ENCODE results near the gene RTL1. TPM values are rescaled to one million over a fixed set of nuclear protein-coding genes. Genes with fewer than 3 reads are reported as not detected.
A peak's percentile ranks its signal among the peaks of the same experiment; 100 is the strongest.

Gene RTL1
- total RNA-seq, 1 donor from 2014 or later = not detected

DNA sequence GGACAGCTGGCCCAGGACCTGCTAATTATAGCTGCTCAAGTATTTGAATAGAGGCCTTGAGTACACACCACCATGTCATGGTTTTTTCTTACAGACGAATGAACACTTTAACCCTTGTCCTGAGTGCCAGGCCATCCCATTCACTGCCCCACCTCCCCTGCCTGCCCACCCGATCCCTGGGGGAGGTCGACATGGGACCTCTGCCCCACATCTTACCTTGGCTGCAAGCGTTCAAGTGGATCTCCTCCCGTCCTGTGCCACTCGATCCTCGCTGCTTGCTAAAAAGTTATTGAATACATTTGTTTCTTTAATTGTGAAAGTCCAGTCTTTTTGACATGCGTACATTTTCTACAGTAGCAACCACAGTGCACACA lies 10.3 kb downstream of the RTL1 start:
- Histone ChIP-seq H3K27ac (no peak overlapping the region), H3K36me3 (no peaks in the 10 kb centered on the region), H3K4me1 (no peaks in the 10 kb centered on the region), H3K9me3 (no peaks in the 10 kb centered on the region), H3K4me3 (no peak overlapping the region), H3K27me3 (ENCODE audit: low read depth) (peaks cover 4% of the 10 kb centered on the region)
- no peak for ATAC-seq
- no peak for TF ChIP-seq CTCF (IDR thresholded peaks at IDR 0.05)
- intact Hi-C loops (cut with DNase I) = no loop called here
- DNase-seq = no peak

DNA sequence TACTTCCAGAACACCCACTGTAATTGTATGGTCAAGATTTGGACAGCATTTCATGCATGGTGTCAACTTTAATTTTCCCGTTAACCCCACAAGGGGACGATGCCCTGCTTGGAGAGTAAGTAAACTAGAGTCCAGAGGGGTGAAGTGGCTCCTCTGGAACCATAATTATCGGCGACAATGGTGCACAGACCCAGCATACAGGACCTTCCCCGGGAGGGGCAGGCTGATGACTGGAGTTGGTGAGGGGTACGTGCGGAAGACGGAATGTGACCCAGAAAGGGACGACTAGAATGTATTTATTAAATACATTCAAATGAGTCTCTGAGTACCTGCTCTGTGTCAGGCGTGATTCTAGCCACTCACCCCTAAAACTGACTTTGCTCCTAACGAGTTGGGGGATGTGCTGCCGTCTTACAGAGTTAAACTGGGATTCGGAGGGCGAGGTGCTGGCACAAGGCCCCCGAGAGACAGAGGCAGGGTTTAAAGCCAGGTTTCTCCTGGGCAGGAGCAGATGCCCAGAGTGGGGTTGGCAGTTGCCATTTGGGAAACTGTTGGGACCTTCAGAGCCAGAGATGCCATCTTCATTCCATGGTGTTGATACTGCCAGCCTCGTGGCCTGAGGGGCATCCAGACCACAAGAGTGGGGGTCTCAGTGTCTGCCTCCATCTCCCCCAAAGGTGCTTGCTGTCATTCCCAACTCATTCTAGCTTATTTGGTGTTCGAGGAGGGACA lies 10.9 kb downstream of the RTL1 start:
- intact Hi-C loops (cut with DNase I) = no loop called here
- no peaks in the 10 kb centered on the region for H3K9me3 ChIP-seq

DNA sequence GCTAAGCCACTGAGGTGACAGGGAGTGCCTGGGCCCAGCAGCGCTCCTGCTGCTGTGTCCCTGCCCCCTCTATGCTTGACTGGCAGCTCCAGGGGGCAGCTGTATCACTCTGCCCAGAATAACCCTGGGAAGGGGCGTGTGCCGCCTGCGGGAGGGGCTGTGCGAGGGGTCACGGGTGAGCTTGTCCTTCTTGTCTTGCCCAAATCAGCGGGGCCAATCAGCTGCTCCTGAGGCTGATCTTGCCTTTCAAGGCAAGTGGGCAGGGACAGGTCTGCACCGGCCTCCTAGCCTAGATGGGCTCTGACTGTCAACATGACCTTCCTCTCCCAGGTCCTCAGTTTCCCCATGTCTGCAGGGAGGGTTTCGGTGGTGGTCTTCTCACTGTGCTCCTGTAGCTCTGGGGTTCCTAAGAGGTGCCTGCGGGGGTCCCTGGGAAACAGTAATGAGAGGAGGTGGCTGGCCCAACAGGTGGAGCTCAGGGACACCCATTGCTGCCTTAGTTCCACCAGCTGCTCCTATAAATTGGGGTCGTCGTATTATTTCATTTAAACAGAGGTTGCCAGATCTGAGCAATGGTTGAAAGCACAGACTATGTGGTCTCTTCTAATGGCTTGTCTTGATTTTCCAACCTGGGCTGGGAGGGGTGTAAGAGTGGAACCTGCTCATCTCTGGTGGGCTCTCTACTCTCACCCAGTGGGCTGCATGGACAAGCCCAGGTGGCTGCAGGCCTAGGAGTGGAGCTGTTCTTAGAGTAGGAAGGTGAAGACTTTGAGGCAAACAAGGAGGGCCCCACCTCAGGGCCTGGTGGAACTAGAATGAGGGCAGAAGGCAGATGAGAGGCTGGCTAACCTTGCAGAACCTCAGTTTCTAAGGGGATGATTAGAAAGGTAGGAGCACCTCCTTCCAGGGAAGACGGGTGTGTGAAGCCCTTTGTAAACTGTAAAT lies 11.7 kb downstream of the RTL1 start:
- no peaks in the 10 kb centered on the region for H3K9me3 ChIP-seq
- TF ChIP-seq CTCF (IDR thresholded peaks at IDR 0.05) = no peak
- H3K27ac ChIP-seq = no peak overlapping the region
- peaks cover 12% of the 10 kb centered on the region for H3K27me3 ChIP-seq (ENCODE audit: low read depth)
- ATAC-seq (no peak), DNase-seq (peak; percentile 33)
- intact Hi-C loops (cut with DNase I) = no loop called here
- H3K4me1 ChIP-seq = no peaks in the 10 kb centered on the region
- no peaks in the 10 kb centered on the region for H3K36me3 ChIP-seq
- H3K4me3 ChIP-seq = no peak overlapping the region

More for the DNA sequence above, 10.9 kb downstream of the RTL1 start:
- no peak for TF ChIP-seq CTCF (IDR thresholded peaks at IDR 0.05)
- peaks cover 5% of the 10 kb centered on the region for H3K27me3 ChIP-seq (ENCODE audit: low read depth)
- H3K36me3 ChIP-seq = no peaks in the 10 kb centered on the region
- no peak overlapping the region for H3K4me3 ChIP-seq
- ATAC-seq (no peak), DNase-seq (no peak)
- no peaks in the 10 kb centered on the region for H3K4me1 ChIP-seq
- H3K27ac ChIP-seq = no peak overlapping the region

- intact Hi-C loops (cut with DNase I) = no loop called here
- TF ChIP-seq CTCF (IDR thresholded peaks at IDR 0.05) = no peak
Observed at GRCh38 chr14:100891051-100891450, 12.5 kb downstream of the RTL1 start.

GRCh38 chr14:100890061-100890850 lies 13.3 kb downstream of the RTL1 start:
- ATAC-seq (no peak), DNase-seq (peak; percentile 19)
- Histone ChIP-seq H3K4me3 (no peak overlapping the region), H3K4me1 (no peaks in the 10 kb centered on the region), H3K9me3 (no peaks in the 10 kb centered on the region), H3K27me3 (ENCODE audit: low read depth) (peaks cover 12% of the 10 kb centered on the region), H3K27ac (no peak overlapping the region), H3K36me3 (no peaks in the 10 kb centered on the region)
- no peak for TF ChIP-seq CTCF (IDR thresholded peaks at IDR 0.05)
- intact Hi-C loops (cut with DNase I) = no loop called here

More at GRCh38 chr14:100891051-100891450, 12.5 kb downstream of the RTL1 start:
- Histone ChIP-seq H3K4me3 (no peak overlapping the region), H3K4me1 (no peaks in the 10 kb centered on the region), H3K36me3 (no peaks in the 10 kb centered on the region), H3K9me3 (no peaks in the 10 kb centered on the region), H3K27me3 (ENCODE audit: low read depth) (peaks cover 12% of the 10 kb centered on the region), H3K27ac (no peak overlapping the region)
- ATAC-seq = no peak
- peak; percentile 24 for DNase-seq

Data from lower lobe of right lung (tissue), 2 donors.